Measurements from ENCODE around the gene FNDC10. TPM values are rescaled to one million over a fixed set of nuclear protein-coding genes. Genes with fewer than 3 reads are reported as not detected.
"Not testable (repeated sequence)": the region's sequence is repeated elsewhere in the genome, so short reads cannot be mapped to it uniquely, and the experiment has no call there.

Gene FNDC10
- total RNA-seq, 1 donor from 2014 or later = 4.6 TPM

GRCh38 chr1:1599030-1599934, 653 bp downstream of the FNDC10 start:
- DNase-seq (ENCODE audit: low spot score) = no peak

GRCh38 chr1:1598720-1599029, 1.3 kb downstream of the FNDC10 start:
- DNase-seq (ENCODE audit: low spot score) = no peak

GRCh38 chr1:1598051-1598719, 1.8 kb downstream of the FNDC10 start:
- DNase-seq (ENCODE audit: low spot score) = no peak

- DNase-seq (ENCODE audit: low spot score) = no peak
Measured at GRCh38 chr1:1597275-1597930, 2.5 kb downstream of the FNDC10 start.

- no peak for DNase-seq (ENCODE audit: low spot score)
Measured at GRCh38 chr1:1596493-1597274, 3.3 kb downstream of the FNDC10 start.

- not testable (repeated sequence) for DNase-seq (ENCODE audit: low spot score)
Measured at GRCh38 chr1:1595341-1595740, 4.6 kb downstream of the FNDC10 start.

- no peak for DNase-seq (ENCODE audit: low spot score)
Measured at GRCh38 chr1:1594602-1595260, 5.2 kb downstream of the FNDC10 start.

- DNase-seq (ENCODE audit: low spot score) = no peak
Measured at GRCh38 chr1:1593834-1594601, 5.9 kb downstream of the FNDC10 start.

GRCh38 chr1:1591452-1591851, 8.5 kb downstream of the FNDC10 start:
- no peak for DNase-seq (ENCODE audit: low spot score)

- no peak for DNase-seq (ENCODE audit: low spot score)
Measured at GRCh38 chr1:1583347-1584010, 16.5 kb downstream of the FNDC10 start.

GRCh38 chr1:1582585-1583346, 17.2 kb downstream of the FNDC10 start:
- DNase-seq (ENCODE audit: low spot score) = no peak

- DNase-seq (ENCODE audit: low spot score) = no peak
Measured at GRCh38 chr1:1578371-1578940, 21.5 kb downstream of the FNDC10 start.

- DNase-seq (ENCODE audit: low spot score) = no peak
Measured at GRCh38 chr1:1577367-1578011, 22.4 kb downstream of the FNDC10 start.

- DNase-seq (ENCODE audit: low spot score) = peak; percentile 94
Measured at GRCh38 chr1:1574721-1575537, 25.0 kb downstream of the FNDC10 start, which contains the start of gene SSU72. Gene SSU72, minus strand, starts transcription at chr1:1574863. Its CDS starts 306 bp downstream, at chr1:1574557.

- DNase-seq (ENCODE audit: low spot score) = peak; percentile 32
Measured at GRCh38 chr1:1573843-1574720, 25.9 kb downstream of the FNDC10 start.

GRCh38 chr1:1569341-1569740, 30.6 kb downstream of the FNDC10 start:
- DNase-seq (ENCODE audit: low spot score) = no peak
